K562 (cell line): ENCODE results near the gene CD74. TPM values are rescaled to one million over a fixed set of nuclear protein-coding genes. Genes with fewer than 3 reads are reported as not detected.

Experiments
- FOXK2 ChIP-seq, 2 experiments: fragments of 450-650 bp; IDR thresholded peaks in 1 of 2; conservative IDR thresholded peaks in 1 of 2; 2 replicates each; pipeline ENCODE4 v1.6.1; 2016; ENCODE audit warnings: low read depth in 2 of 2, mild to moderate bottlenecking in 1 of 2
- GATAD2A ChIP-seq: fragments of 450-650 bp; IDR thresholded peaks from 2 replicates; pipeline ENCODE4 v1.6.1; 2017
- ILK ChIP-seq: fragments of 450-650 bp; IDR thresholded peaks from 2 replicates; pipeline ENCODE4 v1.6.1; 2016; ENCODE audit warnings: missing genetic modification characterization, low read depth, mild to moderate bottlenecking, missing compliant biosample characterization, moderate library complexity, borderline replicate concordance
- MYNN ChIP-seq, 2 experiments: sonication (generic); formaldehyde crosslinking in 1 of 2; IDR thresholded peaks; 2 replicates each; pipeline versions ENCODE4 v1.5.0 to v1.6.1; 2016 to 2020; ENCODE audit warnings: antibody characterized with exemption in 1 of 2, missing genetic modification reagents in 1 of 2
- RFX1 ChIP-seq: fragments of 450-650 bp; IDR thresholded peaks from 2 replicates; pipeline ENCODE4 v1.6.1; 2016; ENCODE audit warnings: mild to moderate bottlenecking, moderate library complexity
- TARDBP ChIP-seq: fragments of 450-650 bp; IDR thresholded peaks from 2 replicates; pipeline ENCODE4 v1.6.1; 2016
- XRCC5 ChIP-seq: fragments of 200-400 bp; formaldehyde crosslinking; IDR thresholded peaks from 2 replicates; pipeline ENCODE4 v1.6.1; 2017; ENCODE audit warnings: low read depth, mild to moderate bottlenecking, low read length
- YY1 ChIP-seq, 3 experiments: IDR thresholded peaks; 2 replicates each; pipeline ENCODE4 v1.6.1; 2011; ENCODE audit warnings: low read length in 2 of 3, mild to moderate bottlenecking in 2 of 3, moderate library complexity in 2 of 3, borderline replicate concordance in 1 of 3, control low read depth in 1 of 3, low read depth in 1 of 3; ENCODE audit not compliant: insufficient read depth in 3 of 3, insufficient replicate concordance in 2 of 3, control insufficient read depth in 1 of 3, insufficient read length in 1 of 3; ENCODE audit errors: extremely low read depth in 1 of 3
- ZFP30 ChIP-seq: fragments of 250-450 bp; sonication (Bioruptor Pico); IDR thresholded peaks from 2 replicates; pipeline ENCODE4 v1.8.0; 2022; ENCODE audit warnings: moderate library complexity, mild to moderate bottlenecking, inconsistent platforms, borderline replicate concordance
- ZNF512 ChIP-seq: IDR thresholded peaks from 2 replicates; pipeline ENCODE4 v1.6.1; 2016; ENCODE audit warnings: missing genetic modification characterization, missing compliant biosample characterization
- polyA plus RNA-seq, 8 experiments: library from polyadenylated mRNA; depleted of rRNA in 4 of 8; stranded (reverse) in 5 of 8; unstranded in 3 of 8; fragments of >200 nt; fragmentation: Nextera tagmentation in 2 of 8; fragmentation: Illumina TruSeq in 1 of 8; extraction: Ambion mirVana in 2 of 8; extraction: Trizol in 1 of 8; gene quantifications; 2 replicates each; pipeline versions ENCODE4 v1.2.1 to v1.2.3, GENCODE V29; 2011 to 2014; ENCODE audit warnings: inconsistent platforms in 1 of 8, missing spikeins in 1 of 8
- total RNA-seq, 7 experiments: library from RNA; depleted of rRNA in 6 of 7; stranded (reverse); fragments of >200 nt in 6 of 7; fragmentation: Illumina TruSeq in 2 of 7; extraction: Trizol in 2 of 7; gene quantifications; 2 replicates each; pipeline versions ENCODE4 v1.2.1 to v1.2.3, GENCODE V29; 2011 to 2021; ENCODE audit warnings: low replicate concordance in 1 of 7
- TF ChIP-seq, protein P1 (sequence below), 2 experiments: IDR thresholded peaks in 1 of 2; conservative IDR thresholded peaks in 1 of 2; 2 replicates each; pipeline ENCODE4 v1.6.1; 2016; ENCODE audit warnings: low read depth in 2 of 2, mild to moderate bottlenecking in 1 of 2, missing compliant biosample characterization in 1 of 2, missing genetic modification characterization in 1 of 2, moderate library complexity in 1 of 2

Gene CD74
- total and polyA plus RNA-seq, 9 of the 15 experiments (the other 6 are each of a cell fraction or from before 2014, with no cell fraction given), result 0.07 to 4.8 (median 0.32) TPM

GRCh38 chr5:150428106-150428876 is 15.6 kb upstream of the CD74 start (continued):
- no peak for TF ChIP-seq ZNF512 (tag)
- TF ChIP-seq RFX1, result no peak
- TF ChIP-seq FOXK2 (conservative IDR thresholded peaks at IDR 0.05 in 1 of 2, IDR thresholded peaks at IDR 0.05 in 1 of 2; ENCODE audit: low read depth in 2 of 2), result no peak
- TF ChIP-seq YY1 (IDR thresholded peaks at IDR 0.05; ENCODE audit: borderline replicate concordance in 1 of 3, control insufficient read depth in 1 of 3, extremely low read depth in 1 of 3, insufficient read depth in 3 of 3, insufficient read length in 1 of 3, insufficient replicate concordance in 2 of 3, low read depth in 1 of 3, low read length in 2 of 3), result no peak
- TF ChIP-seq TARDBP, result no peak
- TF ChIP-seq GATAD2A, result no peak
- peak; percentile 97 for TF ChIP-seq MYNN (IDR thresholded peaks at IDR 0.05)
- peak; percentile 60; the same call in 1 of the 2 replicates for TF ChIP-seq MYNN (CRISPR knock-in tag; IDR thresholded peaks at IDR 0.05)
- TF ChIP-seq ILK (tag), result no peak
- no peak for TF ChIP-seq ZFP30 (CRISPR knock-in tag)
- TF ChIP-seq, protein P1, sequence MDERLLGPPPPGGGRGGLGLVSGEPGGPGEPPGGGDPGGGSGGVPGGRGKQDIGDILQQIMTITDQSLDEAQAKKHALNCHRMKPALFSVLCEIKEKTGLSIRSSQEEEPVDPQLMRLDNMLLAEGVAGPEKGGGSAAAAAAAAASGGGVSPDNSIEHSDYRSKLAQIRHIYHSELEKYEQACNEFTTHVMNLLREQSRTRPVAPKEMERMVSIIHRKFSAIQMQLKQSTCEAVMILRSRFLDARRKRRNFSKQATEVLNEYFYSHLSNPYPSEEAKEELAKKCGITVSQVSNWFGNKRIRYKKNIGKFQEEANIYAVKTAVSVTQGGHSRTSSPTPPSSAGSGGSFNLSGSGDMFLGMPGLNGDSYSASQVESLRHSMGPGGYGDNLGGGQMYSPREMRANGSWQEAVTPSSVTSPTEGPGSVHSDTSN (CRISPR knock-in tag; IDR thresholded peaks at IDR 0.05; ENCODE audit: low read depth), result no peak
- TF ChIP-seq, protein P1 (tag; conservative IDR thresholded peaks at IDR 0.05; ENCODE audit: low read depth), result no peak
- TF ChIP-seq XRCC5, result no peak
